ENCODE measurements around the gene TBC1D23. TPM values are rescaled to one million over a fixed set of nuclear protein-coding genes. Genes with fewer than 3 reads are reported as not detected.

The TBC1D23 gene
- polyA plus RNA-seq, 3 donors: 10.2 to 22.7 (median 12.2) TPM

DNA sequence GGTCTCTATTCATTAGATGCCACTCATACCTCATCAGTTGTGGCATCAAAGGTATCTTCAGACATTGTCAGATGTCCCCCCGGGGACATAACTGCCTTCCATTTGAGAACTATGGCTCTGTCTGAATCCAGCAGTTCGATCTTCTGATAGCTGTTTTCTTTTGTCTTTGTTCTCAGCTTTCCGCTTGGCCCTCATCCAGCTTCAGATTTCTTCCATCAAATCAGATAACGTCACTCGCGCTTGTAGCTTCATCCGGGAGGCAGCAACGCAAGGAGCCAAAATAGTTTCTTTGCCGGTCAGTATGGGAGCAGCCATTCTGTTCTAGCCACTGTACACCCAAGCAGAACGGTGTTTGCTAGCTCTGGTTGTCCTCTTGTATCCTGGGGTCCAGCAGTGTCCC, 78.1 kb downstream of the TBC1D23 start:
- Mint-ChIP-seq H3K4me3 (no peak overlapping the region), H3K27me3 (ENCODE audit: low read depth in 3 of 3) (peaks cover 0 to under 1% (median 0%) of the 10 kb centered on the region in 3 donors), H3K27ac (peak overlapping the region in 1 of 7 donors; percentile 21), H3K4me1 (peaks cover 16% of the 10 kb centered on the region), H3K9me3 (peaks cover 0 to 2% (median 0%) of the 10 kb centered on the region in 7 donors), H3K36me3 (peaks cover 25 to 44% of the 10 kb centered on the region in 2 donors)
- no peak overlapping the region for H2AFZ ChIP-seq (ENCODE audit: insufficient read depth, low read depth, low read length, poor library complexity, severe bottlenecking)
- no peak overlapping the region for H3K4me3 ChIP-seq (replicated peaks in 1 of 3; ENCODE audit: low read depth in 2 of 3, low read length in 3 of 3)
- TF ChIP-seq, protein P1, sequence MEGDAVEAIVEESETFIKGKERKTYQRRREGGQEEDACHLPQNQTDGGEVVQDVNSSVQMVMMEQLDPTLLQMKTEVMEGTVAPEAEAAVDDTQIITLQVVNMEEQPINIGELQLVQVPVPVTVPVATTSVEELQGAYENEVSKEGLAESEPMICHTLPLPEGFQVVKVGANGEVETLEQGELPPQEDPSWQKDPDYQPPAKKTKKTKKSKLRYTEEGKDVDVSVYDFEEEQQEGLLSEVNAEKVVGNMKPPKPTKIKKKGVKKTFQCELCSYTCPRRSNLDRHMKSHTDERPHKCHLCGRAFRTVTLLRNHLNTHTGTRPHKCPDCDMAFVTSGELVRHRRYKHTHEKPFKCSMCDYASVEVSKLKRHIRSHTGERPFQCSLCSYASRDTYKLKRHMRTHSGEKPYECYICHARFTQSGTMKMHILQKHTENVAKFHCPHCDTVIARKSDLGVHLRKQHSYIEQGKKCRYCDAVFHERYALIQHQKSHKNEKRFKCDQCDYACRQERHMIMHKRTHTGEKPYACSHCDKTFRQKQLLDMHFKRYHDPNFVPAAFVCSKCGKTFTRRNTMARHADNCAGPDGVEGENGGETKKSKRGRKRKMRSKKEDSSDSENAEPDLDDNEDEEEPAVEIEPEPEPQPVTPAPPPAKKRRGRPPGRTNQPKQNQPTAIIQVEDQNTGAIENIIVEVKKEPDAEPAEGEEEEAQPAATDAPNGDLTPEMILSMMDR (IDR thresholded peaks at IDR 0.05): no peak
- no peak for DNase-seq
- WGBS (ENCODE audit: insufficient coverage): 97% methylated on average over 10 of the region's 10 CpGs
- no peak overlapping the region for H3K4me2 ChIP-seq (replicated peaks; ENCODE audit: extremely low read depth, low read length, poor library complexity, severe bottlenecking)
- no peaks in the 10 kb centered on the region for H3K27me3 ChIP-seq (ENCODE audit: control insufficient read depth in 2 of 2, insufficient read depth in 2 of 2, low read length in 2 of 2)
- H3K9ac ChIP-seq (ENCODE audit: insufficient read depth, low read length, poor library complexity, severe bottlenecking): no peak overlapping the region
- H3K79me2 ChIP-seq (ENCODE audit: insufficient read depth, low read length): no peaks in the 10 kb centered on the region
- H3K9me3 ChIP-seq (replicated peaks in 1 of 2; ENCODE audit: control insufficient read depth in 1 of 2, insufficient read depth in 1 of 2, low read length in 2 of 2): no peaks in the 10 kb centered on the region
- peaks cover 12 to 16% of the 10 kb centered on the region in 2 donors for H3K4me1 ChIP-seq (ENCODE audit: control insufficient read depth in 1 of 2, insufficient read depth in 2 of 2, low read length in 2 of 2)
- peaks cover 23 to 50% of the 10 kb centered on the region in 2 donors for H3K36me3 ChIP-seq (replicated peaks in 1 of 2; ENCODE audit: control insufficient read depth in 1 of 2, insufficient read depth in 2 of 2, low read length in 2 of 2)
- no peaks in the 10 kb centered on the region for H4K20me1 ChIP-seq (ENCODE audit: insufficient read depth, low read length)
- H3K27ac ChIP-seq (ENCODE audit: low read depth in 1 of 2, low read length in 2 of 2): no peak overlapping the region
- intact Hi-C loops (cut with micrococcal nuclease): no loop called here

DNA sequence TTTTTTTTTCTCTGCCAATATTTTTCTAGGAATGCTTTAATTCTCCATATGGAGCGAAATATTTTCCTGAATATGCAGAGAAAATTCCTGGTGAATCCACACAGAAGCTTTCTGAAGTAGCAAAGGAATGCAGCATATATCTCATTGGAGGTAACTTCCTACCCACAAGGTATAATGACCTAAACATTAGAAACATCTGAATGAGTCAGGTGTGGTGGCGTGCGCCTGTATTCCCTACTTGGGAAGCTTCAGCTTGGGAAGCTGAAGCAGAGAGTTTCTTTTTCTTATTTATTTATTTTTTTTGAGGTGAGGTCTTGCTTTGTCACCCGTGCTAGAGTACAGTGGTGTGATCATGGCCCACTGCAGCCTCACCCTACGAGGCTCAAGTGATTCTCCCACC, 79.0 kb downstream of the TBC1D23 start:
- Histone ChIP-seq H3K27me3 (ENCODE audit: control insufficient read depth in 2 of 2, insufficient read depth in 2 of 2, low read length in 2 of 2) (no peaks in the 10 kb centered on the region), H3K79me2 (ENCODE audit: insufficient read depth, low read length) (no peaks in the 10 kb centered on the region), H3K9me3 (replicated peaks in 1 of 2; ENCODE audit: control insufficient read depth in 1 of 2, insufficient read depth in 1 of 2, low read length in 2 of 2) (no peaks in the 10 kb centered on the region), H3K9ac (ENCODE audit: insufficient read depth, low read length, poor library complexity, severe bottlenecking) (no peak overlapping the region), H3K36me3 (replicated peaks in 1 of 2; ENCODE audit: control insufficient read depth in 1 of 2, insufficient read depth in 2 of 2, low read length in 2 of 2) (peaks cover 26 to 58% of the 10 kb centered on the region in 2 donors), H3K27ac (ENCODE audit: low read depth in 1 of 2, low read length in 2 of 2) (no peak overlapping the region), H2AFZ (ENCODE audit: insufficient read depth, low read depth, low read length, poor library complexity, severe bottlenecking) (no peak overlapping the region), H3K4me2 (replicated peaks; ENCODE audit: extremely low read depth, low read length, poor library complexity, severe bottlenecking) (no peak overlapping the region), H3K4me3 (replicated peaks in 1 of 3; ENCODE audit: low read depth in 2 of 3, low read length in 3 of 3) (no peak overlapping the region), H3K4me1 (ENCODE audit: control insufficient read depth in 1 of 2, insufficient read depth in 2 of 2, low read length in 2 of 2) (peaks cover 7 to 10% of the 10 kb centered on the region in 2 donors), H4K20me1 (ENCODE audit: insufficient read depth, low read length) (no peaks in the 10 kb centered on the region)
- intact Hi-C loops (cut with micrococcal nuclease): no loop called here
- H3K9me3 Mint-ChIP-seq: peaks cover 0 to 2% (median 0%) of the 10 kb centered on the region in 7 donors
- peaks cover 32 to 52% of the 10 kb centered on the region in 2 donors for H3K36me3 Mint-ChIP-seq
- H3K4me1 Mint-ChIP-seq: peaks cover 11% of the 10 kb centered on the region
- TF ChIP-seq, protein P1 (IDR thresholded peaks at IDR 0.05): no peak
- no peak for DNase-seq
- no peak overlapping the region for H3K4me3 Mint-ChIP-seq
- WGBS (ENCODE audit: insufficient coverage): 100% methylated on average over 1 of the region's 5 CpGs
- H3K27me3 Mint-ChIP-seq (ENCODE audit: low read depth in 3 of 3): no peaks in the 10 kb centered on the region
- H3K27ac Mint-ChIP-seq: no peak overlapping the region

Data from CD14-positive monocyte (primary cell).